SU-DHL-6 (cell line): ENCODE data around the gene PTGIR.

ENCODE experiments used
- H2AFZ ChIP-seq: fragments of 200-600 bp; sonication (generic); 2 replicates; pipeline ENCODE4 v1.6.1; 2014; ENCODE audit warnings: low read depth, mild to moderate bottlenecking, moderate library complexity, mixed read lengths, antibody characterized with exemption, low read length; ENCODE audit not compliant: severe bottlenecking
- H3F3A ChIP-seq: fragments of 200-600 bp; shearing (Covaris generic); 2 replicates; pipeline ENCODE4 v1.6.0; 2016; ENCODE audit warnings: antibody characterized with exemption, mild to moderate bottlenecking; ENCODE audit not compliant: insufficient read depth
- H3K27ac ChIP-seq: fragments of 200-600 bp; sonication (generic); 2 replicates; pipeline ENCODE4 v1.5.1; 2016; ENCODE audit warnings: low read depth, mild to moderate bottlenecking, low read length, moderate library complexity, mixed read lengths
- H3K27me3 ChIP-seq: fragments of 200-600 bp; sonication (generic), shearing (Covaris generic); 2 replicates; pipeline ENCODE4 v1.6.0; 2014; ENCODE audit warnings: mild to moderate bottlenecking, low read length
- H3K36me3 ChIP-seq: fragments of 200-600 bp; sonication (generic); 2 replicates; pipeline ENCODE4 v1.6.1; 2014; ENCODE audit warnings: mild to moderate bottlenecking, low read length, mixed read lengths
- H3K4me2 ChIP-seq: fragments of 300-600, 200-600 bp; shearing (Covaris generic), sonication (generic); 2 replicates; pipeline ENCODE4 v1.6.0; 2014; ENCODE audit warnings: low read length, low read depth, mild to moderate bottlenecking; ENCODE audit not compliant: poor library complexity, severe bottlenecking
- H3K4me3 ChIP-seq: fragments of 200-600 bp; sonication (generic); 2 replicates; pipeline ENCODE4 v1.5.1; 2014; ENCODE audit warnings: antibody characterized with exemption, low read length, mild to moderate bottlenecking, mixed read lengths; ENCODE audit not compliant: insufficient read depth, poor library complexity, severe bottlenecking
- H3K79me2 ChIP-seq: fragments of 200-600 bp; sonication (generic); 2 replicates; pipeline ENCODE4 v1.6.1; 2014; ENCODE audit warnings: mild to moderate bottlenecking, low read length, moderate library complexity; ENCODE audit not compliant: insufficient read depth
- H3K9ac ChIP-seq: fragments of 200-600 bp; sonication (generic); 2 replicates; pipeline ENCODE4 v1.7.0; 2014; ENCODE audit warnings: mild to moderate bottlenecking, low read length
- H3K9me2 ChIP-seq: fragments of 200-600 bp; sonication (generic); replicated peaks from 2 replicates; pipeline ENCODE4 v1.6.1; 2014; ENCODE audit warnings: low read length; ENCODE audit not compliant: insufficient read depth
- H3K9me3 ChIP-seq: fragments of 200-600 bp; sonication (generic); 2 replicates; pipeline ENCODE4 v1.6.1; 2014; ENCODE audit warnings: low read length, mixed read lengths; ENCODE audit not compliant: insufficient read depth
- H4K20me1 ChIP-seq: fragments of 200-600 bp; sonication (generic); 2 replicates; pipeline ENCODE4 v1.6.1; 2014; ENCODE audit warnings: low read depth, mild to moderate bottlenecking, antibody characterized with exemption, low read length, moderate library complexity, mixed read lengths
- EZH2phosphoT487 ChIP-seq: fragments of 200-600 bp; sonication (generic), shearing (Covaris generic); conservative IDR thresholded peaks from 2 replicates; pipeline ENCODE4 v1.6.1; 2018; ENCODE audit warnings: mild to moderate bottlenecking, antibody characterized with exemption, low read length, moderate library complexity, mixed read lengths
- TF ChIP-seq, protein P1 (sequence below): fragments of 200-600 bp; sonication (generic); IDR thresholded peaks from one replicate; pipeline ENCODE4 v1.5.1; 2017; ENCODE audit warnings: antibody characterized with exemption, mild to moderate bottlenecking, low read length, moderate library complexity; ENCODE audit not compliant: insufficient read depth, poor library complexity, severe bottlenecking

PTGIR gene

DNA sequence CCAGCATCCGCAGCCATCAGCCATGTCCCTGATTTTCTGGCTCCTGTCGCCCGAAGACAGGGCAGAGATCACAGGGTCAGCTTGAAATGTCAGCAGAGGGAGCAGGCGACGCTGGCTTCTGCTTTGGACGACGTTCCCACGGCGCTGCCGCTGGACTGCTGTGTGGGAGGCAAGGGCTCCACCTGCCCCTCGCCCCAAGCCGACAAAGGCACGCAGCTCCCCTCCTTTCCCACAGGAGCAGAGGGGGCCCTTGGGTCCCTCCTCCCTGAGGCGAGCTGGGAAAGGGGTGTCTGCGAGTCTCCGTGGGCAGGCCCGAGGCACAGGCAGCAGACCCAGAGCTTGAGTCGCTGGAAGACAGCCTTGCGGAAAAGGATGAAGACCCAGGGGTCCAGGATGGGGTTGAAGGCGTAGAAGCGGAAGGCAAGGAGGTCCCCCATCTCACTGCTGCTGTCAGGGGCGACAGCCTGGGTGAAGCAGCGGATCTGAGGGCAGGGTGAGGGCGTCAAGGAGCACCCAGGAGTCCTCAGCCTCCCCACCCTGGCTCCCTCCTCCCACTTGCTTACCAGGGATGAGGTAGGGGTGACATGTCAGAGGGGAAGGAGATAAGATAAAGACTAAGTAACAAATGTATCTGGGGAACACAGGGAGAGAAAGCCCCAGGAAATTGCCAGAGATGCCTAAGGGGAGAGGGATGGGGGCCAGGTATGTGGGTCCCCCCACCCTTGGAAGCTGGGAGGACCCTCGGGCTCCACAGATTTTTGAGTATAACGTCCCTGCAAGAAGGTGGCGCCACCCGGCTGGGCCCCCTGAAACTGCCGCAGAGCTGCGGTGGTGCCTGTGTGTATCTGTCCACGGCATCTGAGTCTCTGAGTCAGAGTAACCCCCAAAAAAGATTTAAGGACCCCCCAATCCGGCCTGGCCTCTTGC is 3.4 kb downstream of the PTGIR start:
- Histone ChIP-seq H3K27me3 (no peaks in the 10 kb centered on the region), H3K4me2 (no peak overlapping the region), H3K4me3 (no peak overlapping the region), H3K9me3 (no peaks in the 10 kb centered on the region), H3K79me2 (no peaks in the 10 kb centered on the region), H4K20me1 (no peaks in the 10 kb centered on the region), H3K9me2 (no peaks in the 10 kb centered on the region), H3K36me3 (no peaks in the 10 kb centered on the region), H3F3A (no peaks in the 10 kb centered on the region), H3K9ac (no peak overlapping the region), H3K27ac (no peak overlapping the region), H2AFZ (no peak overlapping the region)
- no peak for TF ChIP-seq EZH2phosphoT487
- TF ChIP-seq, protein P1, sequence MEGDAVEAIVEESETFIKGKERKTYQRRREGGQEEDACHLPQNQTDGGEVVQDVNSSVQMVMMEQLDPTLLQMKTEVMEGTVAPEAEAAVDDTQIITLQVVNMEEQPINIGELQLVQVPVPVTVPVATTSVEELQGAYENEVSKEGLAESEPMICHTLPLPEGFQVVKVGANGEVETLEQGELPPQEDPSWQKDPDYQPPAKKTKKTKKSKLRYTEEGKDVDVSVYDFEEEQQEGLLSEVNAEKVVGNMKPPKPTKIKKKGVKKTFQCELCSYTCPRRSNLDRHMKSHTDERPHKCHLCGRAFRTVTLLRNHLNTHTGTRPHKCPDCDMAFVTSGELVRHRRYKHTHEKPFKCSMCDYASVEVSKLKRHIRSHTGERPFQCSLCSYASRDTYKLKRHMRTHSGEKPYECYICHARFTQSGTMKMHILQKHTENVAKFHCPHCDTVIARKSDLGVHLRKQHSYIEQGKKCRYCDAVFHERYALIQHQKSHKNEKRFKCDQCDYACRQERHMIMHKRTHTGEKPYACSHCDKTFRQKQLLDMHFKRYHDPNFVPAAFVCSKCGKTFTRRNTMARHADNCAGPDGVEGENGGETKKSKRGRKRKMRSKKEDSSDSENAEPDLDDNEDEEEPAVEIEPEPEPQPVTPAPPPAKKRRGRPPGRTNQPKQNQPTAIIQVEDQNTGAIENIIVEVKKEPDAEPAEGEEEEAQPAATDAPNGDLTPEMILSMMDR, result no peak

DNA sequence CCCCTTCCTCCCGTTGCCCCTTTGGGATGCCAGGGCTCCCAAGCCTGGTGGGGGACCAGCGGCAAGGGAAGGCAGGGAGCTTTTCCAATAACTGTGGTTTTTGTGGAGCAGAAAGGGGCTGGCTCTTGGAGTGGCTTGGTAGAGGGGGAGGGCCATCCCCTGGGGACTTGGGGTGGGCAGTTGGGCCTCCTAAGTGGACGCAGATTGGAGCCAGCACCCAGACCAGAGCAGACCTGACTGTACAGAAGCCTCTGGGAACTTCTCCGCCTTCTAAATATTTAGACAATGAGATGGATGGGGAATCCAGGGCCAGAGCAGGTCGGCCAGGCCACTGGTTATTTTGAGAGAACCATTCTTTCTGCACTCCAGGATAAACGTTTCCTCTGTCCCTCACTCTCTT is 4.2 kb downstream of the PTGIR start:
- H3K9me2 ChIP-seq, result no peaks in the 10 kb centered on the region
- no peaks in the 10 kb centered on the region for H3K36me3 ChIP-seq
- H3K27ac ChIP-seq, result no peak overlapping the region
- H3F3A ChIP-seq, result no peaks in the 10 kb centered on the region
- no peaks in the 10 kb centered on the region for H4K20me1 ChIP-seq
- H3K79me2 ChIP-seq, result no peaks in the 10 kb centered on the region
- no peak overlapping the region for H3K4me3 ChIP-seq
- no peaks in the 10 kb centered on the region for H3K27me3 ChIP-seq
- H3K9me3 ChIP-seq, result no peaks in the 10 kb centered on the region
- H3K4me2 ChIP-seq, result no peak overlapping the region
- H2AFZ ChIP-seq, result no peak overlapping the region
- TF ChIP-seq EZH2phosphoT487, result no peak
- TF ChIP-seq, protein P1, result no peak
- H3K9ac ChIP-seq, result no peak overlapping the region

DNA sequence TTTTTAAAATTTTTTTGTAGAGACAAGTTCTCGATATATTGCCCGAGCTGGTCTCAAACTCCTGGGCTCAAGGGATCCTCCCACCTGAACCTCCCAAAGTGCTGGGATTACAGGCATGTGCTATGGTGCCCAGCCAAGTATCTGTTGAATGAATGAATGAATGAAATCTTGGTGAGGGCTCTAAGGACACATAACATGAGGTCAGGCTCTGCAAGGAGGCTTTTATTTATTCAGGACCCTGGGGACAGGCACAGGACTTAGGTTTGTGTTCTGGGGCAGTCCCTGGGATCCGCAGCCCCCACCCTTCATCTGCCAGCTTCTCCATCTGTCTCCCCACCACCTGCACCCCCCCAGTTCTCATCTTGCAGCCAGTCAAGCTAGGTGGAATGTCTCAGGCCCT is 4.6 kb downstream of the PTGIR start:
- H3F3A ChIP-seq, result no peaks in the 10 kb centered on the region
- H3K9ac ChIP-seq, result no peak overlapping the region
- no peaks in the 10 kb centered on the region for H4K20me1 ChIP-seq
- H3K36me3 ChIP-seq, result no peaks in the 10 kb centered on the region
- H3K4me3 ChIP-seq, result no peak overlapping the region
- no peak overlapping the region for H2AFZ ChIP-seq
- no peaks in the 10 kb centered on the region for H3K27me3 ChIP-seq
- no peak overlapping the region for H3K27ac ChIP-seq
- no peaks in the 10 kb centered on the region for H3K9me2 ChIP-seq
- H3K79me2 ChIP-seq, result no peaks in the 10 kb centered on the region
- TF ChIP-seq, protein P1, result no peak
- TF ChIP-seq EZH2phosphoT487, result no peak
- no peak overlapping the region for H3K4me2 ChIP-seq
- H3K9me3 ChIP-seq, result no peaks in the 10 kb centered on the region
